ENCODE results near the gene SPTBN5.
"Not testable (repeated sequence)": the region's sequence is repeated elsewhere in the genome, so short reads cannot be mapped to it uniquely, and the experiment has no call there.

The SPTBN5 gene

GRCh38 chr15:41848631-41849030 lies 45.2 kb downstream of the SPTBN5 start:
- no peak for DNase-seq (ENCODE audit: low read depth, low spot score)

DNA sequence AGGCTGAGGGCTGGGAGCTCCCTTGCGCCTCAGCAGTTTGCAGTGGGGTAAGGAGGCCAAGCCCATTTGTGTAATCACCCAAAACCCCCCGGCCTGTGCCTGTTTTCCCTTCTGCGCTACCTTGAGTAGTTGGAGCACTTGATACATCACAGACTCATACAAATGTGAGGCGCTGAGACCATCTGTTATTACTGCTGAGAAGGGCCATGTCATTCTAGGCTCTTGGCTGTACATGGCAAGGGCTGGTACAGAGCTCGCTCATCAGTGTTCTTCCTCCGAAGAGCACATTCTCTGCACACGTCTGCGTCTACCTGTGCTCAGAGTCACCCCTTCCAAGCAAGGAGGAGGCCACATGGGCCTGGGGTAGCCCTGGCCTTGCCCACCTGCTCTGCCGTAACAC lies 45.9 kb downstream of the SPTBN5 start:
- no peak for DNase-seq (ENCODE audit: low read depth, low spot score)

- no peak for DNase-seq (ENCODE audit: low read depth, low spot score)
Observed at GRCh38 chr15:41847206-41847605, 46.6 kb downstream of the SPTBN5 start.

DNA sequence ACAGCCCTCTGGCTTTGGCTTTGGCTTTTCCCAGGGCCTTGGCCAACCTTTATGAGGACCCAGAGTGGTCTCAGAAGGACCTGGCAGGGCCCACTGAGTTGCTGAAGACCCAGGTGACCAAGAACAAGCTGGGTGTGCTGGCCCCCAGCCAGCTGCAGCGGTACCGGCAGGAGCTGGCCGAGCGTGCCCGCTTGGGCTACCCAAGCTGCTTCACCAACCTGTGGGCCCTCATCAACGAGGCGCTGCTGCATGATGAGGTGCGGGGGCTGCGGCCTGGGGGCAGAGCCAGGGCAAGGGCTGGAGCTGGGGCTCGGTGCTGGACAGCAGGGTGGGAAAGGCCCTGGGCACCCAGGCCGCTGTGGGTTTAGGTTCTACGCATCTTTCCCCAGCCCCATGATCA lies 49.0 kb downstream of the SPTBN5 start:
- no peak for DNase-seq (ENCODE audit: low read depth, low spot score)

GRCh38 chr15:41843571-41843970 lies 50.3 kb downstream of the SPTBN5 start:
- no peak for DNase-seq (ENCODE audit: low read depth, low spot score)

GRCh38 chr15:41842229-41842628 lies 51.6 kb downstream of the SPTBN5 start:
- no peak for DNase-seq (ENCODE audit: low read depth, low spot score)

DNA sequence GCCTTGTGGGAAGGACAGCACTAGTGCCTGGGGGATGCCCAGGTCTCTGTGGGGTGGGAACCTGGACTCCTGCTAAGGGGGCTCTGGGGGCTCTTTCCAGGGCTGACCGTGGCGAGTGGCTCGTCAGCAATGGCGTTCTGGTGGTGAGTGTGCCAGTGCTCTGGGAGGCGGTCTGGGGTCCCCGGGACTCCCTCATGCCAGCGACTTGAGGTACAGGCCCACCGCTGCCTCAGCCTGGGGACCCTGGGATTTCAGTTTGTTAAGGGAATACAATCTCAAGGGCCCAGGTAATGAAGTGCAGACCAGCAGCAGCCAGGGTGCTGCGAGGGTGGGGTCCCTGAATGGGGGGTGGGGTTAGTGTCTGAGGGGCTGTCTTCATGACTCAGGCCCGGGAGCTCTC lies 52.7 kb downstream of the SPTBN5 start:
- DNase-seq (ENCODE audit: low read depth, low spot score): no peak

DNA sequence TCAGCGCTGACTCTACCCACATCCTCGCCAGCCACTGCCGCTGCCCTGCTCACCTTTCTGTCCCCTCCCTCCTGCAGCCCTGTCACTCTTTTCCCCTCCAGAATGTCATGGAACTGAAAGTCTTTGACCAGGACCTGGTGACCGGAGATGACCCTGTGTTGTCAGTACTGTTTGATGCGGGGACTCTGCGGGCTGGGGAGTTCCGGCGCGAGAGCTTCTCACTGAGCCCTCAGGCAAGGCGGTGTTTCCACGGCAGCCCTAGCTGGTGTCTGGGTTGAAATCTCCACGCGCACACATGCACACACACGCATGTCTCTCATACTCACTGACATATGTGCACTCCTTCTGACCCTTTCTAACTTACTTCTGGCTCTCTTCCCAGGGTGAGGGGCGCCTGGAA lies 53.2 kb downstream of the SPTBN5 start:
- no peak for DNase-seq (ENCODE audit: low read depth, low spot score)

DNA sequence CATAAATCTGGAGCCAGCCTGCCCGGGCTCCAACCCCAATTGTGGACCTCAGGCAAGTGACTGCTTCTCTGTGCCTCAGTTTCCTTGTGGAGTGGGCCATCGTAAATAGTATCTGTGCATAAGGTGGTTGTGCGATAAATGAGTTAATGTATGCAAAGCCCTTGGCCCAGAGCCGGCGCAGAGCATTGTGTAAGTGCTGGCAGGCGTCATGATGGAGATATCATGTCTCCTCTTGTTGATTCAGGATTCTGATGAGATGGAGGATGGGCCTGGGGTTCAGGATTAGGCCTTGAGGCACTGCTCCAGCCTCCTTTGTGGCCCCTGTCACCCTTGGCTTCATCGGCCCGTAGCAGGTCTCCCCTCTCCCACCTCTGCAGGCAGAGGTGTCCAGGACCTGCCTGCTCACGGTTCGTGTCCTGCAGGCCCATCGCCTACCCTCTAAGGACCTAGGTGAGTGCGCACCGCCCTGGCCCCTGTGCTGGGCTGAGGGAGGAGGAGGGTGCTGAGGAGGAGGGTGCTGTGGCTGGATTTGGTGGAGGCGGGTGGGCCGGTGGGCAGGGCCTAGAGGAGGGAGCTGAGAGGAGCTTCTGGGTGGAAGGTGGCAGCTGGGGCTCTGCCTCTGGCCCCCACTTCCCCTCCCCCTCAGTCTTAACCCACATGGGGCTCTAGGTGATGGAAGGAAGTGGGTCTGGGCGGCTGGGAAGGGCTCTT lies 53.9 kb downstream of the SPTBN5 start:
- no peak for DNase-seq (ENCODE audit: low read depth, low spot score)

DNA sequence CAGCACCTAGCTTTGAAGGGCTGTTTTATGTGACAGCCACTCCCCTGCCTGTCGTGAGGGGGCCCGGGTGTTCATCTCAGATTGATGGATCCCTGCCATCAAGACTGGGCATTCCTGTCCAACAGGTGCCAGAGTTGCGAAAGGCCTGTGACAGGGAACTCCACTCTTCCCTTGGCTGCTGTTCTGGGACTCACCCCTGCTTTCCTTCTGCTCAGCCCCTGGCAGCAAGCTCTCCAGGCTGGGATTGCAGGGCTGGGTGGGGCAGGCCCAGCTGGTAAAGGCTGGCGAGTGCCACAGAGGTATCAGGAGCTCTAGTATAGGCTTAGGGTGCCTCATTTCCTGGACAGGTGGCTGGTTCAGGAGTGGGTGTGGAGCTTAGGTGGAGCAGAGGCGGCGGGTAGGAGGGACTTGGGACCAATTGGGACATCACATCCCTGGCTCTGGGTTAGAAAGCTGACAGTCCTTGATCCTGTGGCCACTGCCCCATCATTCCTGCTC lies 55.4 kb downstream of the SPTBN5 start, which contains the start of gene PLA2G4B:
Gene PLA2G4B, plus strand, starts transcription at position 448 of the 498 bp plus-strand sequence. CDS start 67 bp downstream, outside the sequence.
- DNase-seq (ENCODE audit: low read depth, low spot score): no peak

DNA sequence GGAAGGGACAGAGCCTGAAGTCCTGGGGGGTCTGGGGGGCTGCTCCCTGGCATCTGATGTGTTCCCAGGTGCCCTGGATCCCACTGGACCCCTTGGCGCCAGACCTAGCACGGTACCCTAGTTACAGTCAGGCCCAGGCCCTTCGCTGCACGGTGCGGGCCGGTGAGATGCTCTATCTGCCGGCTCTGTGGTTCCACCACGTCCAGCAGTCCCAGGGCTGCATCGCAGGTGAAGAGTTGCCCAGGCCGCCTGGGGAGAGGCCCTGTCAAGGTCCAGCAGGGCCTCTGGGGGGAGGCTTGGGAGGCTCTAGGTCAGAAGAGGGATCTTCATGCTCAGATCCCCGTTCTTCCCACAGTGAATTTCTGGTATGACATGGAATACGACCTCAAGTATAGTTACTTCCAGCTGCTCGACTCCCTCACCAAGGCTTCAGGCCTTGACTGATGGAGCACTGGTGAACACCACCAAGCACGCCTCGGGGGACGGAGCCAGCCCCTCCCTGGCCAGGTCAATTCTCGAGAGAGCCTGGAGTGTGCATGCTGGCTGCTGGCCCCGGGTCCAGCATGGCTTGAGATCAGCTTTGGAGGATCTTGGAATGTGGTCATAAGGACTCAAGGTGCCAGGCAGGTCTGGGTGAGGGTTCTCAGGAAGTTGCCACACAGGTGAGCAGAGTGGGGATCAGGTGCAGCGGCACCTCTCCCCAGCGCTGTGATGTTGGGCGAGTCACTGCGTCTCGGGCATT lies 57.0 kb downstream of the SPTBN5 start:
- DNase-seq (ENCODE audit: low read depth, low spot score): no peak

GRCh38 chr15:41836073-41836472 lies 57.8 kb downstream of the SPTBN5 start:
- DNase-seq (ENCODE audit: low read depth, low spot score): no peak

GRCh38 chr15:41834096-41834495 lies 59.8 kb downstream of the SPTBN5 start:
- DNase-seq (ENCODE audit: low read depth, low spot score): no peak

DNA sequence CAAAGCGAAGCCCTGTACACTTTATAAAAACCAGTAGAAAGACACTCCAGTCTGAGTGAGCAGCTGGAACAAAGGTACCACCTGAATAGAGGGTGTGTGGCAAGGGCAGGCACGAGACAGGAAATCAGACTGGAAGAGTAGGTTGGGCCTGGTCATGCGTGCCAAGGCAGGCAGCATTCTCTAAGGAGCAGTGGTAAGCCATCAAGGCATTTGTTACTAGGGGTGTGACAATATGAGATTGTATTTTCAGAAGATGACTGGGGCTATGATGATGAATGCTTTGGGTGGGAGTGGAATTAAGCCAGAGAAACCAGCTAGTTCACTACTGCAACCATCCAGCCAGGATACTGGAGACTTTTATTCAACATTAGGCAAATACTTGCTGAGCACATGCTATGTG lies 61.0 kb downstream of the SPTBN5 start:
- DNase-seq (ENCODE audit: low read depth, low spot score): no peak

GRCh38 chr15:41832208-41832607 lies 61.6 kb downstream of the SPTBN5 start:
- DNase-seq (ENCODE audit: low read depth, low spot score): no peak

DNA sequence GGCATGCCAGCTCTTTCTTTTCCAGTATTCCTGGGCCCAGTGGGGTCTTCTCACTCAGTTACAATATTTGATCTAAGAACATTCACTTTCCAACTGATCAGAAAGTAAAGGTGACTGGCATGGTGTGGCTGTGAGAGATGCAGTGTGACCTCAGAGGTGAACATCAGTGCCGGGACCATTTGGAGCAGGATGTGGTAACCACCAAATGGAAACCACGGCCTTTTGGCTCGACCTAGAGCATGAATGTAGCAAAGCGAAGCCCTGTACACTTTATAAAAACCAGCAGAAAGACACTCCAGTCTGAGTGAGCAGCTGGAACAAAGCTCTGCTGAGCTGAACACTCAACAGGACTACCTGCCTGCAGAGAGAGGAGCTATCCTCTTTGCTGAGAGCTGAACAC lies 62.6 kb downstream of the SPTBN5 start:
- not testable (repeated sequence) for DNase-seq (ENCODE audit: low read depth, low spot score)

GRCh38 chr15:41829959-41830646 lies 63.8 kb downstream of the SPTBN5 start:
- no peak for DNase-seq (ENCODE audit: low read depth, low spot score)

GRCh38 chr15:41828807-41829141 lies 65.1 kb downstream of the SPTBN5 start:
- DNase-seq (ENCODE audit: low read depth, low spot score): no peak

- no peak for DNase-seq (ENCODE audit: low read depth, low spot score)
Observed at GRCh38 chr15:41827880-41828806, 65.7 kb downstream of the SPTBN5 start, which contains the start of gene JMJD7. TSS of gene JMJD7 (plus strand) at chr15:41828092. CDS start at chr15:41828125, 33 bp downstream.

DNA sequence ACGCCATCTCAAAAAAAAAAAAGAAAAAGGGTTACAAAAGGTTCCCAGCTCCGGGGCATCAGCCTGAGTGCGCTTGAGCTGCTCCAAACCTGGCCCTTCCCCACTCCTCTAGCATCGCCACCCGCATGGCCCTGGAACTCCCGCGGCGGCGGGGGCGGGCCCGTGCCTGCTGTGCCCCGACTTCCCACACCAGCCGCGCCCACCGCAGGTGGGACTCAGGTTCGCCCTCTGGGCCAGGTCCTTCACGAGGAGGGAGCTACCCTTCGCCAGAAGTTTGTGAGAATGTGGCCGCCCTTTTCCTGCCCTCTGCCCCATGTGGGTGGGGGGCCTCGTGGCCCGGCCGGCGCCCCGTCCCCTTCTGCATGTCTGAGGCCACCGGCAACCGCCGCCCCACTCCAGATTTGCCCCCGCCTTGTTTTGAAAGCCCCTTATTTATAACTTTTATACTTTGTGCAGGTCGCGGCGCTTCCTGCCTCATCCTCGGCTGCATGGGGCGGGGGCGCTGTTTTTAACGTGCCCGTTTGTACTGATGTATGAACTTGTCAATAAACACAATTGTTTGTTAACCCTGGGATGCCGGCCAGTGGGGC lies 66.5 kb downstream of the SPTBN5 start:
- DNase-seq (ENCODE audit: low read depth, low spot score): no peak
